DOHH2 (cell line): ENCODE data around the gene APOC3.

Experiments used
- CTCF ChIP-seq: fragments of 200-600 bp; sonication (generic); IDR thresholded peaks from one replicate; pipeline ENCODE4 v1.5.1; 2014; ENCODE audit warnings: antibody characterized with exemption, mild to moderate bottlenecking, low read depth, low read length; ENCODE audit not compliant: poor library complexity, severe bottlenecking
- EZH2phosphoT487 ChIP-seq: fragments of 200-600 bp; sonication (generic); IDR thresholded peaks from 2 replicates; pipeline ENCODE4 v1.6.1; 2017; ENCODE audit warnings: borderline replicate concordance, mild to moderate bottlenecking, antibody characterized with exemption, low read length, moderate library complexity, mixed read lengths

DNA sequence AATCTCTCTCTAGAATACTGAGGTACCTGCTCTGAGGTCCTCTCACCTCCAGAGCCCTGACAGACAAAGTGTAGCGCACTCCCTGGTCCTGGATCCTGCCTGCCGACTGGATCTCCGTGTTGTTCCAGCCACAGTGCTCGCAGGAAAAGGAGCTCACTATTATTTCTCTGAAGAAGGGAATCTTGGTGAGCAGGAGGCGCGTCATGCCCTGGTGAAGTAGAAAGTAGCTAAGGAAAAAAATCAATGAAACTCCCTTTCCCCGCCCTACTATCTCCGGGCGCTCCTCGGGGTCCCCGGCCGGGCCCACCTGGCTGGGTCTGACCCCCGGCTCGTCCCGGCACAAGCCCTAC lies 42.3 kb upstream of the APOC3 start:
- TF ChIP-seq CTCF (no peak), EZH2phosphoT487 (no peak)
